ENCODE data around the gene TNFSF10. TPM values are rescaled to one million over a fixed set of nuclear protein-coding genes. Genes with fewer than 3 reads are reported as not detected.

The TNFSF10 gene
- total RNA-seq, 2 experiments from 2014 or later = 5.1 to 6.8 TPM

GRCh38 chr3:172517859-172518466 is 5.3 kb downstream of the TNFSF10 start:
- no TSS peak for BruUV-seq (replicated peaks)
- DNase-seq (ENCODE audit: low spot score) = no peak

GRCh38 chr3:172516318-172517214 is 6.7 kb downstream of the TNFSF10 start:
- no peak overlapping the region for H3K27ac ChIP-seq (ENCODE audit: low read depth, low read length, poor library complexity, severe bottlenecking)
- no peak for TF ChIP-seq CTCF (conservative IDR thresholded peaks at IDR 0.05; ENCODE audit: low read length)
- no peak for TF ChIP-seq EZH2phosphoT487 (IDR thresholded peaks at IDR 0.05; ENCODE audit: borderline replicate concordance, low read depth, low read length)
- H3K4me2 ChIP-seq (ENCODE audit: low read length) = no peak overlapping the region
- intact Hi-C loops (cut with micrococcal nuclease; ENCODE audit: unreplicated experiment) = no loop called here
- POLR2A ChIA-PET = interaction anchor here (0.6 kb wide), 2 partner anchors 190 to 201 kb away, joined by 3 to 4 read pairs; no protein-coding TSS in a partner anchor
- no peaks in the 10 kb centered on the region for H3K79me2 ChIP-seq (ENCODE audit: insufficient read depth, low read depth, low read length)
- H2AFZ ChIP-seq (ENCODE audit: low read length) = no peak overlapping the region
- H3K4me1 ChIP-seq (ENCODE audit: insufficient read depth, low read length, poor library complexity, severe bottlenecking) = peaks cover 8% of the 10 kb centered on the region
- no TSS peak for BruUV-seq (replicated peaks)
- no peaks in the 10 kb centered on the region for H3K9me3 ChIP-seq (ENCODE audit: low read length)
- H3K36me3 ChIP-seq (ENCODE audit: insufficient read depth, low read length) = no peaks in the 10 kb centered on the region
- H3K4me3 ChIP-seq (ENCODE audit: low read depth, low read length, poor library complexity, severe bottlenecking) = no peak overlapping the region
- H4K20me1 ChIP-seq (ENCODE audit: insufficient read depth, low read length) = no peaks in the 10 kb centered on the region
- DNase-seq (ENCODE audit: low spot score) = no peak
- CTCF ChIA-PET (ENCODE audit: unreplicated experiment) = no interaction called here
- H3K9me2 ChIP-seq (ENCODE audit: insufficient read depth, low read length) = no peaks in the 10 kb centered on the region

More at GRCh38 chr3:172517859-172518466, 5.3 kb downstream of the TNFSF10 start:
- Histone ChIP-seq H3K4me2 (ENCODE audit: low read length) (no peak overlapping the region), H3K4me3 (ENCODE audit: low read depth, low read length, poor library complexity, severe bottlenecking) (no peak overlapping the region), H3K9me2 (ENCODE audit: insufficient read depth, low read length) (no peaks in the 10 kb centered on the region), H3K4me1 (ENCODE audit: insufficient read depth, low read length, poor library complexity, severe bottlenecking) (no peaks in the 10 kb centered on the region), H3K9me3 (ENCODE audit: low read length) (no peaks in the 10 kb centered on the region), H2AFZ (ENCODE audit: low read length) (no peak overlapping the region), H3K27ac (ENCODE audit: low read depth, low read length, poor library complexity, severe bottlenecking) (no peak overlapping the region), H4K20me1 (ENCODE audit: insufficient read depth, low read length) (no peaks in the 10 kb centered on the region), H3K36me3 (ENCODE audit: insufficient read depth, low read length) (no peaks in the 10 kb centered on the region), H3K79me2 (ENCODE audit: insufficient read depth, low read depth, low read length) (peaks cover 8% of the 10 kb centered on the region; the same call in 1 of the 2 replicates)
- no peak for TF ChIP-seq CTCF (conservative IDR thresholded peaks at IDR 0.05; ENCODE audit: low read length)
- no peak for TF ChIP-seq EZH2phosphoT487 (IDR thresholded peaks at IDR 0.05; ENCODE audit: borderline replicate concordance, low read depth, low read length)
- intact Hi-C loops (cut with micrococcal nuclease; ENCODE audit: unreplicated experiment) = no loop called here
- CTCF ChIA-PET (ENCODE audit: unreplicated experiment) = no interaction called here
- POLR2A ChIA-PET = no interaction called here

Data from OCI-LY7 (cell line).